Endothelial cell of umbilical vein (primary cell): ENCODE results near the gene CPPED1. TPM values are rescaled to one million over a fixed set of nuclear protein-coding genes. Genes with fewer than 3 reads are reported as not detected.

Experiments
- BruUV-seq: library from RNA; stranded (reverse); fragments of 400-500 nt; replicated peaks from 2 replicates; lab custom pipeline; 2021; lab: Mats Ljungman, UMichigan
- CTCF ChIA-PET: fragments of 300-600, 350-600 bp; sonication (Branson Sonifier 250); formaldehyde crosslinking; loops from one replicate; lab custom pipeline; 2021; ENCODE audit warnings: antibody characterized with exemption, inconsistent platforms; lab: Charles Lee
- POLR2A ChIA-PET: fragments of 300-600, 350-600 bp; sonication (Branson Sonifier 250); formaldehyde crosslinking; loops from one replicate; lab custom pipeline; 2021; ENCODE audit warnings: antibody characterized with exemption, inconsistent platforms; lab: Charles Lee
- DNase-seq: peaks from one replicate; pipeline ENCODE4 v3.0.0-alpha.2; 2011; ENCODE audit warnings: low read depth, low spot score
- FAIRE-seq: peaks from 2 replicates; lab custom pipeline; 2011; peaks lifted over from hg19 to GRCh38; lab: Jason Lieb, UNC
- H2AFZ ChIP-seq: 2 replicates; pipeline ENCODE4 v1.6.0; 2012; ENCODE audit warnings: low read depth, low read length, control low read depth, inconsistent platforms
- H3K27ac ChIP-seq: 2 replicates; pipeline ENCODE4 v1.5.1; 2011; ENCODE audit warnings: low read depth, mild to moderate bottlenecking, control low read depth, low read length, moderate library complexity; ENCODE audit not compliant: insufficient read depth
- H3K27me3 ChIP-seq, 2 experiments: 2 replicates each; pipeline versions ENCODE4 v1.6.0 to v1.6.1; 2011; ENCODE audit warnings: low read length in 2 of 2, mixed read lengths in 1 of 2; ENCODE audit not compliant: control insufficient read depth in 2 of 2, insufficient read depth in 2 of 2
- H3K36me3 ChIP-seq, 2 experiments: 2 replicates in 1 of 2; 3 replicates in 1 of 2; pipeline ENCODE4 v1.5.1; 2011; ENCODE audit warnings: low read length in 2 of 2, mild to moderate bottlenecking in 1 of 2, moderate library complexity in 1 of 2; ENCODE audit not compliant: control insufficient read depth in 2 of 2, insufficient read depth in 2 of 2; ENCODE audit errors: extremely low read depth in 1 of 2
- H3K4me1 ChIP-seq: 3 replicates; pipeline ENCODE4 v1.5.1; 2011; ENCODE audit warnings: mild to moderate bottlenecking, low read length; ENCODE audit not compliant: control insufficient read depth, insufficient read depth; ENCODE audit errors: extremely low read depth
- H3K4me2 ChIP-seq: 2 replicates; pipeline ENCODE4 v1.6.1; 2011; ENCODE audit warnings: low read length, control low read depth, mixed read lengths; ENCODE audit not compliant: insufficient read depth
- H3K4me3 ChIP-seq, 3 experiments: fragments of 200-600 bp in 1 of 3; sonication (generic), shearing (Covaris generic) in 1 of 3; replicated peaks in 1 of 3; 2 replicates each; pipeline ENCODE4 v1.5.1; 2011 to 2016; ENCODE audit warnings: control low read depth in 3 of 3, low read length in 3 of 3, mild to moderate bottlenecking in 2 of 3, inconsistent platforms in 1 of 3, low read depth in 1 of 3, moderate library complexity in 1 of 3; ENCODE audit not compliant: insufficient read depth in 1 of 3
- H3K79me2 ChIP-seq: 2 replicates; pipeline ENCODE4 v1.6.0; 2012; ENCODE audit warnings: low read length, inconsistent platforms; ENCODE audit not compliant: control insufficient read depth, insufficient read depth
- H3K9ac ChIP-seq: replicated peaks from 2 replicates; pipeline ENCODE3; 2011; ENCODE audit warnings: low read length, control low read depth; ENCODE audit not compliant: insufficient read depth; ENCODE audit errors: extremely low read depth
- H3K9me1 ChIP-seq: replicated peaks from 3 replicates; pipeline ENCODE4 v1.6.0; 2011; ENCODE audit warnings: mild to moderate bottlenecking, low read length; ENCODE audit not compliant: control insufficient read depth, insufficient read depth; ENCODE audit errors: extremely low read depth
- H3K9me3 ChIP-seq: replicated peaks from 2 replicates; pipeline ENCODE4 v1.5.1; 2012; ENCODE audit warnings: low read length, inconsistent platforms; ENCODE audit not compliant: control insufficient read depth, insufficient read depth
- H4K20me1 ChIP-seq: replicated peaks from 2 replicates; pipeline ENCODE3; 2011; ENCODE audit warnings: mild to moderate bottlenecking, low read length; ENCODE audit not compliant: control insufficient read depth, insufficient read depth; ENCODE audit errors: extremely low read depth
- EZH2 ChIP-seq: IDR thresholded peaks from 2 replicates; pipeline ENCODE4 v1.6.1; 2012; ENCODE audit warnings: borderline replicate concordance, low read depth, mild to moderate bottlenecking, moderate library complexity, low read length, inconsistent platforms; ENCODE audit not compliant: severe bottlenecking
- FOS ChIP-seq: IDR thresholded peaks from 2 replicates; pipeline ENCODE4 v1.6.1; 2011; ENCODE audit warnings: mild to moderate bottlenecking, low read length, moderate library complexity, borderline replicate concordance; ENCODE audit not compliant: insufficient read depth
- GATA2 ChIP-seq: IDR thresholded peaks from 2 replicates; pipeline ENCODE4 v1.7.0; 2011; ENCODE audit warnings: low read depth, mild to moderate bottlenecking, moderate library complexity, mixed read lengths, low read length; ENCODE audit not compliant: insufficient read length, insufficient read depth
- JUN ChIP-seq: IDR thresholded peaks from 2 replicates; pipeline ENCODE4 v1.6.1; 2011; ENCODE audit warnings: borderline replicate concordance, low read depth; ENCODE audit not compliant: insufficient read length, insufficient read depth
- MAX ChIP-seq: IDR thresholded peaks from 2 replicates; pipeline ENCODE4 v1.6.1; 2011; ENCODE audit not compliant: insufficient read depth, insufficient read length
- MYC ChIP-seq: IDR thresholded peaks from one replicate; pipeline ENCODE4 v1.6.1; 2011; ENCODE audit warnings: mild to moderate bottlenecking, low read depth, low read length
- POLR2A ChIP-seq: IDR thresholded peaks from 2 replicates; pipeline ENCODE4 v1.6.1; 2012; ENCODE audit warnings: low read depth, mild to moderate bottlenecking, control low read depth, low read length
- POLR2AphosphoS5 ChIP-seq: IDR thresholded peaks from 2 replicates; pipeline ENCODE4 v1.6.1; 2012; ENCODE audit warnings: low read depth, mild to moderate bottlenecking, control low read depth, low read length, moderate library complexity; ENCODE audit not compliant: insufficient read depth
- dilution Hi-C: fragments of 300-500 bp; cut with MboI; formaldehyde crosslinking; loops from one replicate; pipeline ENCODE4 v1.15.0; 2019; ENCODE audit warnings: low sequenced_read_pairs; ENCODE audit not compliant: extremely low pct_ligation_motif_present
- intact Hi-C: fragments of 100-400 bp; cut with micrococcal nuclease; formaldehyde crosslinking; loops from one replicate; pipeline ENCODE4 v1.10.0; 2022
- polyA plus RNA-seq, 4 experiments: library from polyadenylated mRNA; depleted of rRNA in 3 of 4; stranded (reverse) in 3 of 4; unstranded in 1 of 4; fragments of >200 nt; gene quantifications; 2 replicates each; pipeline versions ENCODE4 v1.2.1 to v1.2.3, GENCODE V29; 2011 to 2012; ENCODE audit warnings: missing spikeins in 1 of 4
- total RNA-seq: library from RNA; stranded (reverse); gene quantifications from 2 replicates; pipeline ENCODE4 v1.2.3, GENCODE V29; 2021
- TF ChIP-seq, protein P1 (sequence below), 2 donors: IDR thresholded peaks; 1 replicate in 1 of 2; 2 replicates in 1 of 2; pipeline ENCODE4 v1.5.1; 2011; ENCODE audit warnings: low read length in 2 of 2, mild to moderate bottlenecking in 2 of 2, moderate library complexity in 2 of 2, control low read depth in 1 of 2, inconsistent platforms in 1 of 2, low read depth in 1 of 2; ENCODE audit not compliant: insufficient read depth in 1 of 2; ENCODE audit errors: extremely low read depth in 1 of 2

The CPPED1 gene
- total and polyA plus RNA-seq, 2 donors (not counting 3 experiments of a cell fraction or from before 2014, with no cell fraction given), result 27.9 to 59.3 TPM

DNA sequence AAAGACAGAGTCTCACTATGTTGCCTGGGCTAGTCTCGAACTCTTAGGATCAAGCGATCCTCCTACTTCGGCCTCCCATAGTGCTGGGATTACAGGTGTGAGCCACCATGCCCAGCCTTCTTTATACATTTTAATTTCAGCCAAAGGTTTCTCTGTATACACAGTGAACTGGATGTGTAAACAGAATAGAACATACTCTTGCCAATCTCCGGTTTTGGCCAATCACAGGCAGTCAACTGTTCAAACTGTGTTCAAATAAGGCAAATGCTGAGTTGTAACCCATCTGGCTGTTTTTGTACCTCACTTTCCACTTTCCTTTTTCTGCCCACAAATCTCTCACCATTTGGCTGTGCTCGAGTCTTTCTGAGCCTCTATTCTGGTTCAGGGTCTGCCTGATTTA lies 108.2 kb downstream of the CPPED1 start:
- TF ChIP-seq, protein P1, sequence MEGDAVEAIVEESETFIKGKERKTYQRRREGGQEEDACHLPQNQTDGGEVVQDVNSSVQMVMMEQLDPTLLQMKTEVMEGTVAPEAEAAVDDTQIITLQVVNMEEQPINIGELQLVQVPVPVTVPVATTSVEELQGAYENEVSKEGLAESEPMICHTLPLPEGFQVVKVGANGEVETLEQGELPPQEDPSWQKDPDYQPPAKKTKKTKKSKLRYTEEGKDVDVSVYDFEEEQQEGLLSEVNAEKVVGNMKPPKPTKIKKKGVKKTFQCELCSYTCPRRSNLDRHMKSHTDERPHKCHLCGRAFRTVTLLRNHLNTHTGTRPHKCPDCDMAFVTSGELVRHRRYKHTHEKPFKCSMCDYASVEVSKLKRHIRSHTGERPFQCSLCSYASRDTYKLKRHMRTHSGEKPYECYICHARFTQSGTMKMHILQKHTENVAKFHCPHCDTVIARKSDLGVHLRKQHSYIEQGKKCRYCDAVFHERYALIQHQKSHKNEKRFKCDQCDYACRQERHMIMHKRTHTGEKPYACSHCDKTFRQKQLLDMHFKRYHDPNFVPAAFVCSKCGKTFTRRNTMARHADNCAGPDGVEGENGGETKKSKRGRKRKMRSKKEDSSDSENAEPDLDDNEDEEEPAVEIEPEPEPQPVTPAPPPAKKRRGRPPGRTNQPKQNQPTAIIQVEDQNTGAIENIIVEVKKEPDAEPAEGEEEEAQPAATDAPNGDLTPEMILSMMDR (IDR thresholded peaks at IDR 0.05; ENCODE audit: extremely low read depth in 1 of 2, insufficient read depth in 1 of 2, low read depth in 1 of 2, low read length in 2 of 2), result no peak
- TF ChIP-seq GATA2 (no peak), FOS (no peak), POLR2A (no peak), JUN (no peak), MYC (no peak)
- BruUV-seq, result no TSS peak
- Histone ChIP-seq H3K9ac (no peak overlapping the region), H3K36me3 (no peaks in the 10 kb centered on the region), H3K27me3 (no peaks in the 10 kb centered on the region), H4K20me1 (no peaks in the 10 kb centered on the region), H3K4me2 (no peak overlapping the region), H3K4me1 (no peaks in the 10 kb centered on the region), H2AFZ (no peak overlapping the region), H3K27ac (no peak overlapping the region), H3K9me3 (no peaks in the 10 kb centered on the region), H3K9me1 (no peaks in the 10 kb centered on the region), H3K79me2 (no peaks in the 10 kb centered on the region), H3K4me3 (no peak overlapping the region)
- ChIA-PET CTCF (interaction anchor here (0.8 kb wide), 1 partner anchor 21 kb away, joined by 3 read pairs; no protein-coding TSS in a partner anchor), POLR2A (no interaction called here)
- dilution Hi-C loops (no loop called here), intact Hi-C loops (no loop called here)
- no peak for DNase-seq
- FAIRE-seq, result no peak

- Histone ChIP-seq H3K27me3 (no peaks in the 10 kb centered on the region), H3K9ac (no peak overlapping the region), H3K4me1 (no peaks in the 10 kb centered on the region), H3K9me1 (no peaks in the 10 kb centered on the region), H3K4me2 (no peak overlapping the region), H3K79me2 (no peaks in the 10 kb centered on the region), H2AFZ (no peak overlapping the region), H3K9me3 (no peaks in the 10 kb centered on the region), H3K36me3 (no peaks in the 10 kb centered on the region), H3K27ac (no peak overlapping the region), H3K4me3 (no peak overlapping the region), H4K20me1 (no peaks in the 10 kb centered on the region)
- no TSS peak for BruUV-seq
- ChIA-PET POLR2A (no interaction called here), CTCF (interaction anchor here (1.0 kb wide), 1 partner anchor 68 kb away, joined by 3 read pairs; no protein-coding TSS in a partner anchor)
- no peak for TF ChIP-seq JUN
- no peak for TF ChIP-seq MAX
- TF ChIP-seq, protein P1 (IDR thresholded peaks at IDR 0.05; ENCODE audit: extremely low read depth in 1 of 2, insufficient read depth in 1 of 2, low read depth in 1 of 2, low read length in 2 of 2), result no peak
- no peak for TF ChIP-seq EZH2
- no peak for TF ChIP-seq FOS
- no peak for TF ChIP-seq POLR2A
- TF ChIP-seq POLR2AphosphoS5, result no peak
- TF ChIP-seq MYC, result no peak
- TF ChIP-seq GATA2, result no peak
- DNase-seq (no peak), FAIRE-seq (no peak)
- dilution Hi-C loops (no loop called here), intact Hi-C loops (no loop called here)
Observed at GRCh38 chr16:12690024-12690423, 113.7 kb downstream of the CPPED1 start.
